GM12875 (cell line): ENCODE results near the gene HECW1.

Source experiments
- H3K4me3 ChIP-seq: one replicate; pipeline ENCODE4 v1.5.1; 2011; ENCODE audit warnings: low read depth, low read length, control low read depth
- CTCF ChIP-seq: IDR thresholded peaks from 2 replicates; pipeline ENCODE4 v1.5.1; 2011; ENCODE audit warnings: low read depth, mild to moderate bottlenecking, control low read depth, inconsistent platforms, low read length, moderate library complexity, borderline replicate concordance; ENCODE audit not compliant: insufficient read depth

The HECW1 gene

DNA sequence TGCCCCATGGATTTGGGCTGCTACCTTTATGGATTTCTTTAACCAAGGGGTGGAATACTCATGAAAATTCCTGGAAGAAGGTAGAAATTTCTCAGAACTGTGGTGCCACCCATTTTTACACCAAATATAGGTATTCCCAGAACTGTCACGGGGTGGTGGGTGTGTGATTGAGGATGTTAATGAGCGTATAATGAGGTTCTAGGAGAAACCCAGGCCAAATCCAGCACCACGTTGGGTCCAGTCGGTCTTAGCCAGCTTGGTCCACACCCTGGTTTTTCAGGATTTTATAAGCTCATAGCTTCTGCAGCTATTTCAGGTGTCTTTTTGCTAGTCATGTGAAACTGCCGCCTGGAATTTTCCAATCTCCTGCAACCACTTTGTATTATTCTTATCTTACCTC, 83.3 kb downstream of the HECW1 start:
- H3K4me3 ChIP-seq = no peak overlapping the region
- no peak for TF ChIP-seq CTCF

GRCh38 chr7:43196379-43196778, 83.9 kb downstream of the HECW1 start:
- no peak for TF ChIP-seq CTCF
- no peak overlapping the region for H3K4me3 ChIP-seq

DNA sequence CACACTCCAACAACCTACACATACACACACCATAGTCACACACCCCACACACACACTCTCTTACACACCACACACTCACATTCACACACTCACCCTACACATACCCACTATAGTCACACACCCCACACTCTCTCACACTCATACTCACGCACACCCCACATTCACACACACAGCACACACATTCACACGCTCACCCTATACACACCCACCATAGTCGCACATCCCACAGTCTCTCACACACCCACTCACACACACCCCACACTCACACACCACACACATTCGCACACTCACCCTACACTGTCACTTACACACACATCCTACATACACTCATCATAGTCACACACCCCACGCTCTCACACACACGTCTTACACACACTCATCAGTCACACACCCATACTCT, 85.6 kb downstream of the HECW1 start:
- no peak for TF ChIP-seq CTCF
- H3K4me3 ChIP-seq = no peak overlapping the region

DNA sequence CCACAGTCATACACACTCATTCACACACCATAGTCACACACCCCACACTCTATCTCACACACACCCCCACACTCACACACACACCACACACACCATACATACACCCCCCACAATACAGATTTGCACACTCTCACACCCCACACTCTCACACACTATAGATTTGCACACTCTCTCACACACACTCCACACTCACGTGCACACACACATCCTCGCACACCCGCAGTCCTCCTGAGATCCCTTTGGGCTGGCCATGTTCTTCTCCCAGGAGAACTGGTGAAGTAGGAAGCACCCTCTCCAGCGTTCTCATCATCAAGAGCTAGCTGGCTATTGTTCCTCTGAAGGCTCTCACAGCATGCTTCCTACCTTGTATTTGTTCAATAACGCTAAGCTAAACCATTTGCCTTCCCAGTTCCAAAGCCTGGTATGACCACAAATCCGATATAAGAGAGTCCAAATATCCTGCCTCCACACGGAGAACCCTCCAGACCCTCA, 86.2 kb downstream of the HECW1 start:
- no peak for TF ChIP-seq CTCF
- H3K4me3 ChIP-seq = no peak overlapping the region

- no peak overlapping the region for H3K4me3 ChIP-seq
- TF ChIP-seq CTCF = no peak
These were observed 87.1 kb downstream of the HECW1 start for GRCh38 chr7:43199371-43200160.

- no peak for TF ChIP-seq CTCF
- no peak overlapping the region for H3K4me3 ChIP-seq
These were observed 89.5 kb downstream of the HECW1 start for GRCh38 chr7:43201912-43202311.

GRCh38 chr7:43204081-43204480, 91.6 kb downstream of the HECW1 start:
- TF ChIP-seq CTCF = no peak
- H3K4me3 ChIP-seq = no peak overlapping the region
